AG04449 (cell line): ENCODE results near the gene BCORL1.

Experiments used
- CTCF ChIA-PET: fragments of 350-600 bp; formaldehyde crosslinking; extraction: SDS; loops from one replicate; lab custom pipeline; 2021; ENCODE audit warnings: antibody characterized with exemption; lab: Yijun Ruan, JAX
- POLR2A ChIA-PET: fragments of 400-600, 350-600 bp; formaldehyde crosslinking; extraction: SDS; loops from one replicate; lab custom pipeline; 2020; ENCODE audit warnings: antibody characterized with exemption, inconsistent platforms; lab: Yijun Ruan, JAX
- DNase-seq: peaks from one replicate; pipeline ENCODE4 v3.0.0-alpha.2; 2010; ENCODE audit warnings: low read depth, low spot score
- H3K4me3 ChIP-seq: 2 replicates; pipeline ENCODE4 v1.5.1; 2011; ENCODE audit warnings: low read depth, mild to moderate bottlenecking, control low read depth, low read length
- CTCF ChIP-seq: IDR thresholded peaks from one replicate; pipeline ENCODE4 v1.5.1; 2011; ENCODE audit warnings: mild to moderate bottlenecking, moderate library complexity, low read length, control low read depth, inconsistent platforms; ENCODE audit not compliant: insufficient read depth; ENCODE audit errors: missing control alignments

Gene BCORL1

GRCh38 chrX:130079824-130080406 is 97.5 kb downstream of the BCORL1 start:
- peak; percentile 9 for DNase-seq
- CTCF ChIA-PET: interaction anchor here (0.5 to 5.6 kb wide), 28 partner anchors 8 to 479 kb away, joined by 3 to 143 read pairs (median 4); no protein-coding TSS in a partner anchor
- no peak overlapping the region for H3K4me3 ChIP-seq
- peak; percentile 54 for TF ChIP-seq CTCF
- POLR2A ChIA-PET: no interaction called here

GRCh38 chrX:130080791-130081367 is 98.4 kb downstream of the BCORL1 start:
- POLR2A ChIA-PET: no interaction called here
- CTCF ChIA-PET: interaction anchor here (1.2 to 5.6 kb wide), 13 partner anchors 9 to 112 kb away, joined by 3 to 143 read pairs (median 6); no protein-coding TSS in a partner anchor

GRCh38 chrX:130081421-130082045 is 99.1 kb downstream of the BCORL1 start:
- TF ChIP-seq CTCF: no peak
- no peak for DNase-seq
- ChIA-PET CTCF (interaction anchor here (1.2 to 5.6 kb wide), 7 partner anchors 10 to 111 kb away, joined by 3 to 143 read pairs (median 8); no protein-coding TSS in a partner anchor), POLR2A (no interaction called here)
- H3K4me3 ChIP-seq: no peak overlapping the region

More at GRCh38 chrX:130080791-130081367, 98.4 kb downstream of the BCORL1 start:
- no peak overlapping the region for H3K4me3 ChIP-seq
- no peak for TF ChIP-seq CTCF
- DNase-seq: no peak

- TF ChIP-seq CTCF: peak; percentile 4
- POLR2A ChIA-PET: no interaction called here
- no peak overlapping the region for H3K4me3 ChIP-seq
- CTCF ChIA-PET: interaction anchor here (1.5 to 5.6 kb wide), 2 partner anchors 13 to 110 kb away, joined by 6 to 143 read pairs; no protein-coding TSS in a partner anchor
- DNase-seq: no peak
These were observed 100.0 kb downstream of the BCORL1 start for GRCh38 chrX:130082244-130083106.

GRCh38 chrX:130083107-130083490 is 100.7 kb downstream of the BCORL1 start:
- no peak for DNase-seq
- no peak for TF ChIP-seq CTCF
- H3K4me3 ChIP-seq: no peak overlapping the region
- ChIA-PET POLR2A (no interaction called here), CTCF (no interaction called here)
